Peyer's patch (tissue), 4 donors: ENCODE results near the gene EYS.

Source experiments
- CTCF ChIP-seq, 6 experiments: fragments of 450-650 bp in 4 of 6; fragments of 200-600 bp in 2 of 6; sonication (generic) in 1 of 6; IDR thresholded peaks; one replicate each; pipeline ENCODE4 v1.5.1; 2017 to 2019; ENCODE audit warnings: antibody characterized with exemption in 6 of 6, mild to moderate bottlenecking in 3 of 6, moderate library complexity in 1 of 6
- POLR2A ChIP-seq, 2 donors: fragments of 450-650 bp; IDR thresholded peaks; one replicate each; pipeline ENCODE4 v1.5.1; 2017; ENCODE audit warnings: antibody characterized with exemption in 2 of 2, mild to moderate bottlenecking in 2 of 2, moderate library complexity in 2 of 2

DNA sequence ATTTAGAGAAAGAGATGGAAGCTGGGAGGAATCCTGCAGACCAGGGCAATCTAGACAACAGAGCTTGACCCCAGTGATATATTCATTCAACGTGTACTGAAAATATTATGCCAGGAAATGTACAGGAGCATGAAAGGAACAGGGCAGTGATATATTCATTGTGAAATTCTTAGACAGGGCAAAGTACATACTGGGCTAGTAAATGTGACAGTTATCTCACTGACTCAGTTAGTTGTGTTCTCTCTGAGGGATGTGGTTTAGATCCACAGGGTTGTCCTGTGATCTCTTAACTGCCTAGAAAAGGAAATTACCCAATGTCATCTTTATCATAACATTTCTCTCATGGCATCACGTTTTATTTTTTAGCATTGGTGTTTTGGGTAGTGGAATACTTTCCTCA, 891.3 kb downstream of the EYS start:
- no peak for TF ChIP-seq CTCF (IDR thresholded peaks at IDR 0.05)
- no peak for TF ChIP-seq POLR2A (IDR thresholded peaks at IDR 0.05)
